Inferior parietal cortex (tissue), 1 donor: ENCODE results near the gene SPATA12.

ENCODE experiments used
- DNase-seq: peaks from one replicate; pipeline ENCODE4 v3.0.0-alpha.2; 2016; ENCODE audit errors: extremely low spot score

The SPATA12 gene

GRCh38 chr3:57052662-57053061 is 7.8 kb upstream of the SPATA12 start:
- no peak for DNase-seq

DNA sequence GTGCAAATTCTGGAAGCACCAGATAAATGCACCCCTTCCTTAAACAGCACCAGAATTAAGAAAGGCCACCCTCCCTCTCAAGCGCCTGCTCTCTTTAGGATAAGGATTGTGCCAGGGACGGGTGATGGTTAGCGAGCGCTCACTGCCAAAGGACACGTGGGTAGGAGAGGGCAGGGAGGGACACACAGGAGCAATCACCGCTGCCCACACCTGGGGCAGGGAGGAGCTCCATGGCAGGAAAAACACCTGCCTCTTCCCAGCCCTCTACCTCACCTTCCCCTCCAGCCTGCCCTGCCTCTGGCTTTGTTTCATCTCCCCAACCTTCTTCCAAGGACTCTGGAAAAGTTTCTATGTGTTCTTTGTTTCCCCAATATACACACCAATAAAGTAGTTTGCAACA is 7.3 kb upstream of the SPATA12 start:
- DNase-seq = no peak

- no peak for DNase-seq
Observed at GRCh38 chr3:57057351-57057750, 3.1 kb upstream of the SPATA12 start.

DNA sequence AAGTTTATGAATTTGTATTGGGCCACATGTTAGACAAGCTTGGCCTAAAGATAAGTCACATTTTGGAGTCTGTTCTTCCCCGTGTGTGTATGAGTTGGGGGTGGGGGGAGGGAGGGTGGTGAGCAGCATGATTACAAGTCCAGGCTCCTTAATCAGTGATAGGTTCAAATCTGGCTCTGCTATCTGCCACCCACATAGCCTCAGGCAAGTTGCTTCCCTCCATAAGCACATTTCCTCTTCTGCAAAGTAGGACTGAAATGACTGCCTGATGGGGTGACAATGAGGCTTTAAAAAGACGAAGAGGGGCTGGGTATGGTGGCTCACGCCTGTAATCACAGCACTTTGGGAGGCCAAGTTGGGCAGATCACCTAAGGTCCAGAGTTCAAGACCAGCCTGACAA is 1.1 kb upstream of the SPATA12 start:
- DNase-seq = no peak

DNA sequence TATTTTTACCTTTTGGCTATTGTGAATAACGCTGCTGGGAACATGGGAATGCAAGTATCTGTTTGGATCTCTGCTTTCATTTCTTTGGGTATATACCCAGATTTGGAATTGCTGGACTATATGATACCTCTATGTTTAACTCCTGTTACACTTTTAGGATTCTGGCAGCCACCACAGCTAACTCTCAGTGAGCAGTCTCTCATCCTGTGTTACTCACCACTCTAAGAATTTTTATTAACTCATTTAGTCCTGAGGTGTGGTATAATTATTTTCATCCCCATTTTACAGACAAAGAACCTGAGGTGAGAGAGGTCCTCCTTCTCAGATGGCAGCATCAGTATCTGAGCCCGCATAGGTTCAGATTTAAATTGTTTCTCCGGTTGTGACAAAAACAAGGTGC is 1.1 kb downstream of the SPATA12 start:
- DNase-seq = no peak

DNA sequence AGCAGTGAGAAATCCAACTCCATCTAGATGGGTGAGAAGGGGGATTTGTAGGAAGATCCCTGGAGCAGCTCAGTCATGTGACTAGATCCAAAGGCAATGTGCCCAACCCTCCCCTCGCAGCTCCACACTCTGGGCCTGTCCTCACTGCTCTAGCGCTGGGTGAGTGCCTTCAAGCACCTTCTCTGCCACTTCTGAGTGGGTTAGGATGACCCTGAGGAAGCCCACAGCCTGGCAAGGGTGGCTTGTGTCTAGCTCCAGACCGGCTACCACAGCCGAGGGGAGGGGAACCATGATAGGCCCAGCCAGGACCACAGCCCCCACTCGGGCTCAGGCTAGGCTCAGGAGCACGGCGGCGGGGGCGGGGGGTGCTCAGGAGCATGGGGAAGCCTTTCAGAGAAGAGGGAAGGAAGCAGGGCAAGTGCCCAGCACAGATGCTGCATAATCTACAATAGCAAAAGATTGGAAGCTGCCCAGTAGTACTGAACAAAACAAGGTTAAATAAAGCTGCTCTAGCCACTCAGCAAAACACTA is 1.7 kb downstream of the SPATA12 start:
- DNase-seq = peak; percentile 22

DNA sequence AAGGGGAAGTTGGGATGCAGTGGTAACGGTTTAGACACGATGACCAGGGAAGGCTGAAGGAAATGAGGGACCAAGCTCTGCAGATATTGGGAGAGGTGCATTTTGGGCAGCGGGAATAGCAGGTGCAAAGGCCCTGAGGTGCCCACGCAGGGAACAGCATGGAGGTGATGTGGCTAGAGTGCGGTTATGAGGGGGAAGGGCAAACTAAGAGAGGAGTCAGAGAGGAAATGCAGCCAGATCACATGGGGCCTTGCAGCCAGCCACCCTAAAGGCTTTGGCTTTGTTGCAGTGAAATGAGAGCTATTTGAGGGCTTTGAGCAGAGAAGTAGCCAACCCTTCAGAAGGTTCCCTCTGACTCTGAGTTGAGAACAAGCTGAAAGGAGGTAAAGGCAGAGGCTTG is 2.6 kb downstream of the SPATA12 start:
- DNase-seq = no peak

- no peak for DNase-seq
Observed at GRCh38 chr3:57064001-57064400, 3.5 kb downstream of the SPATA12 start.

DNA sequence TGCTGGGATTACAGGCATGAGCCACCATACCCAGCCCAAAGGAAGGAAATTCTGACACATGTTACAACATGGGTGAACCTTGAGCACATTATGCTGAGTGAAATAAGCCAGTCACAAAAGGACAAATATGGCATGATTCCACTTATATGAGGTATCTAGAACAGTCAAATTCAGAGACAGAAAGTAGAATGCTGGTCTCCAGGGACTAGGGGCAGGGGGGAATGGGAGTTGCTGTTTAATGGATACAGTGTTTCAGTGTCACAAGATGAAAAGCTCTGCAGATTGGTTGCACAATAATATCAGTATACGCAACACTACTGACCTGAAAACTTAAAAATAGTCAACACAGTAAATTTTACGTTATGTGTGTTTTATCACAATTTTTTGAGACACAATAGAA is 4.1 kb downstream of the SPATA12 start:
- DNase-seq = no peak

DNA sequence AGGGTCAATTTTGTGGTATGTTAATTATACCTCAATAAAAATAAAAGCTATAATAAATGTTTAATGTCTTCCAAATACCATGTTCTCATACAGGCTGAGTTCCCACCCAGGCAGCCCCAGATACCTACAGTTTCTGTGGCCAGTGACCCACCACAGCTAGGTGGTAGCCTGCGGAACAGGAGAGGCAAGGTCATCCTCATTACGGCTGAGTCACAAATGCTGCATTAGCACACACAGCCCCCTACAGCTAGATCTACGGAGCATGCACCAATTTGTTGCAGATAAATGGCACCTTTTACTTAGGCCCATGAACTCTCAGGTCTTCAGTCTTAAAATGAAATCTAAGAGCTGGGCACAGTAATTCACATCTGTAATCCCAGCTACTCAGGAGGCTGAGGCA is 5.1 kb downstream of the SPATA12 start:
- no peak for DNase-seq

- DNase-seq = no peak
Observed at GRCh38 chr3:57066471-57066870, 6.0 kb downstream of the SPATA12 start.

DNA sequence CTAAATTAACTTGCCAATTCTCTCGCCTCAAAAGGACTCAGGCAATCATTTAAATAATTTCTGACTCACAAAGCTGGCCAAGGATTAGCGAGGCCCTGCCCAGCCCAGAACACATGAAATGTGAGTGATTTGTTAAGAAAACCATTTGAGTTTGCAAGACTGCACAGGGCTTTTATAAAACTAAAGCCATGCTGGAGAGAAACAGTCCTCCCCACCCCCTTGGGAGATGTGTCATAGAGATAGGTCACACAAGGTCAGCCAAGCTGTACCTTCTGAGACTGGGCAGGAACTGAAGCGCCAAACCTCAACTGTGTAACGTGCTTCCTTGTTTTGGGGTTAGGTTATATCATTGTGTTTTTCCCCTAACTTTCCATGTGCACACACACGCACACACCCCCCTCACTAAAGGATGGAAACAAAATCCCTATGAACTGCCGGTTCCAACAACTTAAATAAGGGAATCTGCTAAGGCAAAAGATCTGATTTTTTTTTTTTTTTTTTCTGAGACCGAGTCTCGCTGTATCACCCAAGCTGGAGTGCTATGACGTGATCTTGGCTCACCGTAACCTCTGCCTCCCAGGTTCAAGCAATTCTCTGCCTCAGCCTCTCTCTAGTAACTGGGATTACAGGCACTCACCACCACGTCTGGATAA is 8.1 kb downstream of the SPATA12 start:
- DNase-seq = no peak

GRCh38 chr3:57069503-57069902 is 9.0 kb downstream of the SPATA12 start:
- DNase-seq = no peak

GRCh38 chr3:57073628-57074027 is 13.2 kb downstream of the SPATA12 start:
- DNase-seq = no peak

- no peak for DNase-seq
Observed at GRCh38 chr3:57074135-57074534, 13.7 kb downstream of the SPATA12 start.

DNA sequence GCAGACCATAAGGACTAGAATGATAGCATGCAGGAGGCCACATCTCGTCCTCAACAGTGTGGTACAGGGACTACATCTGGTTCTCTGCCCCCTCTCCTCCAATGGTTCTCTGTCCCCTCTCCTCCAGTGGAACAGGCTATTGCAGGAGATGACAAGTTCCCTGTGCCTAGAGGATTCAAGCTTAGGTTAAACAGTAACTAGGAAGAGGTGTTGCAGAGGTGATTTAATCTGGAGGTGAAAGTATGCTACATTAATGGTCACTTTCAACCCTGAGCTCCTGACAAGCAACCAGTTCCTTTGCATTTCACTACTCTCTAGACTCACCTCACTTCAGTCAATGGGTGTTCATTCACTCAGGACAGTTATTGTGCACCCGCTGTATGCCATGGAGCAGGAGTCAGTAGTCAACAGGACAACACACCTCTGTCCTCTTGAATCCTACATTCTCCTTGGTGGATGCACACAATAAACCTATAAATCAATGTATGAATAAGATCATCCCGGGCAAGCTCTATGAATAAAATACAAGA is 16.0 kb downstream of the SPATA12 start:
- no peak for DNase-seq

GRCh38 chr3:57077630-57078343 is 17.3 kb downstream of the SPATA12 start:
- no peak for DNase-seq

DNA sequence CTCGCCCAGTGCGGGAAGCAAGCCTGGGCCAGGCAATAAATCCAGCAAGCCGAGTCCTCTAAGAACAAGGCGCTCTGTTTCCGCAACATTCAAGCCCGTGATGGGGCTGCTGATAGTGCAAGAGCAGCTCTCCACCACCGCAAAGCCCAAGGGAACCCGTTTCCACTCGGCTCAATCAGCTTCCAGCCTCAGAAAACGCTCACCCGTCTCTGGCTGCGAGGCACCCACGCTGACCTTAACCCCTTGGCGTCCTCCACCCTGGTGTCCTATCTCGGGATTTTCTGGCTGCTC is 17.8 kb downstream of the SPATA12 start:
- no peak for DNase-seq

DNA sequence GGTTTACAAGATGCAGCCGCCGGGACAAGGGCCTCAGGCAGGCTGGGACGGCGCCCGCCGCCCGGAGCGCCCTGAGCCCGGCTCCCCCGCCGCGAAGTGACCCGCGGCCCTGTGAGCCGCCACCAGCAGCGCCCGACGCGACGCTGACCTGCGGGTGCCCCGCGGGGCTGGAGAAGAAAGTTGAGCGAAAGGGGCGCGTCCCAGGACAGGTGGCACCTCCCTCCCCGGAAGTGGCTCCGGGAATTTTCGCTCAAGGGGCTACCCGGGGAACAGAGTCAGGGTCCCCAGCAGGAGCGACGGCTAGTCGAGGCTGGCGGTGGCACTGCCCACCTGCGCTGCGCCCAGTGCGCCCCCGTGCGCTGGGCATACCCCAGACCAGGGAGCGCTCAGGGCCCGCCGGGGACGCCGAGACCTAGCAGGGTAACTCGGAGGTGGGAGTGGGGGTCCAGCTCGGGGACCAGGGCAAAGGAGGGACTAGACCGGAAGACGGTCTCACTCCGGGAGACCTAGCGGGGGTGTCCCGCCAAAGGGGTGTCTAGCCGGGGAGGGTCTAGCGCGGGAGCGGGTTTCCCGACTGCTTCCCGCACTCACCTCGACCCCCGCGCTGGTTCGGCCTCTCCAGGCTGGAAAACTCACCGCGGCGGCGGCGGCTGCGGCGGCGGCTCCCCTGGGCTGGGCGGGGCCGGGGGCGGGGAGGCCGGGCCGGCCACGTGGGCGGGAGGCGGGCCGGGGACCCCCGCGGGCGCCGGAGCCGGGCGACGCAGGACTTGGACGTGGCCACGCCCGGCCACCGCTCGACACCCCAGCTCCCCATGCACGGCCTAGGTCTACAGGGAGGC is 18.4 kb downstream of the SPATA12 start:
- DNase-seq = no peak

DNA sequence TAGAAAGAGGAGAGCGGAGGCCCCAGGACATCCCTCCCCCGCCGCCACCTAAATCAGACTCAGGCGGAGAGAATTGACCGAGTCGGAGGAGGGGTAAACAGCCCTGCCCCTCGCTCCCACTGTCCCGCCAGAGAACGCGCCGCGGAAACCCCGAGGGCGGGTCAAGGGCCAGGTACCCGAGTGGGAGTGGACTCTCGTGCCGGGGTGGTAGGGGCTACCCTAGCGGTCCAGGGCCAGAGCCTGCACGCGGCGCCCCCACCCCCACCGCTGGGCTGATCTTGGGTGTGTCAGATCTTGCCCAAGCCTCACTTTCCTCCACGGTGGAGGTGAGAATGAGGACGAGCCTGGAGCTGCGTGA is 19.0 kb downstream of the SPATA12 start:
- no peak for DNase-seq

GRCh38 chr3:57080171-57080570 is 19.7 kb downstream of the SPATA12 start:
- DNase-seq = no peak

- DNase-seq = no peak
Observed at GRCh38 chr3:57081173-57081572, 20.7 kb downstream of the SPATA12 start.

DNA sequence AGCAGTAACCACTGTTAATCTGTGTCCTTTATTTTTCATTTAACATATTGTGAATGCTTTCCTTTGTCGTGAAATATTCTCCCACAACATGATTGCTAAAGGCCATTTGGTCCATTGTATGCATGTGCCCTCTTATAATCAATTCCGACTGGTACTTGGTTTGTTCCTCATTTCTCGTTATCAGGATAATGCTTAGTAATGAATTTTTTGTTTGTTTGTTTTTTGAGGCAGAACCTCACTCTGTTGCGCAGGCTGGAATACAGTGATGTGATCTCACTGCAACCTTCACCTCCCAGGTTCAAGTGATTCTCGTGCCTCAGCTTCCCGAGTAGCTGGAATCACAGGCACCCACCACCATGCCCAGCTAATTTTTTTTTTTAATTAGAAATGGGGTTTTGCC is 22.0 kb downstream of the SPATA12 start:
- no peak for DNase-seq
